K562 (cell line): ENCODE measurements around the gene CHTOP. TPM values are rescaled to one million over a fixed set of nuclear protein-coding genes. Genes with fewer than 3 reads are reported as not detected.
A peak's percentile ranks its signal among the peaks of the same experiment; 100 is the strongest.

Experiments used
- ADNP ChIP-seq: fragments of 200-800 bp; sonication (Bioruptor generic); IDR thresholded peaks from 2 replicates; pipeline ENCODE4 v1.6.1; 2016; ENCODE audit warnings: missing genetic modification characterization, missing compliant biosample characterization
- ARHGAP35 ChIP-seq: fragments of 450-650 bp; IDR thresholded peaks from 2 replicates; pipeline ENCODE4 v1.6.1; 2018; ENCODE audit not compliant: partially characterized antibody
- CREM ChIP-seq: IDR thresholded peaks from 2 replicates; pipeline ENCODE4 v1.6.1; 2014; ENCODE audit warnings: antibody characterized with exemption, low read depth
- CTBP1 ChIP-seq: fragments of 450-650 bp; IDR thresholded peaks from 2 replicates; pipeline ENCODE4 v1.6.1; 2016; ENCODE audit warnings: borderline replicate concordance
- HNRNPLL ChIP-seq: fragments of 200-400 bp; formaldehyde crosslinking; IDR thresholded peaks from 2 replicates; pipeline ENCODE4 v1.6.1; 2017; ENCODE audit warnings: low read length, low read depth, mild to moderate bottlenecking; ENCODE audit not compliant: poor library complexity, severe bottlenecking
- NBN ChIP-seq: fragments of 450-650 bp; IDR thresholded peaks from 2 replicates; pipeline ENCODE4 v1.6.1; 2016; ENCODE audit warnings: low read depth, mild to moderate bottlenecking
- PHF8 ChIP-seq: fragments of 200-600 bp; sonication (generic); IDR thresholded peaks from 2 replicates; pipeline ENCODE4 v1.6.1; 2012; ENCODE audit warnings: mixed run types, mild to moderate bottlenecking, inconsistent platforms, low read length, moderate library complexity, borderline replicate concordance
- SMAD1 ChIP-seq: fragments of 150-350 bp; IDR thresholded peaks from 2 replicates; pipeline ENCODE4 v1.6.1; 2014; ENCODE audit warnings: low read length, low read depth; ENCODE audit not compliant: partially characterized antibody
- SRSF3 ChIP-seq: fragments of 200-400 bp; formaldehyde crosslinking; IDR thresholded peaks from 2 replicates; pipeline ENCODE4 v1.6.1; 2016; ENCODE audit warnings: mild to moderate bottlenecking, low read length, moderate library complexity; ENCODE audit not compliant: insufficient read depth
- TBL1XR1 ChIP-seq, 2 experiments: IDR thresholded peaks; 2 replicates each; pipeline ENCODE4 v1.6.1; 2012; ENCODE audit warnings: improper control_type of control experiment in 2 of 2, low read length in 2 of 2, mild to moderate bottlenecking in 1 of 2
- TEAD1 ChIP-seq, 2 experiments: fragments of 450-650 bp in 1 of 2; sonication (generic) in 1 of 2; formaldehyde crosslinking; IDR thresholded peaks; 2 replicates each; pipeline versions ENCODE4 v1.4.0 to v1.8.0; 2020 to 2022; ENCODE audit warnings: mild to moderate bottlenecking in 2 of 2, missing genetic modification reagents in 1 of 2
- ZSCAN32 ChIP-seq: fragments of 450-650 bp; formaldehyde crosslinking; IDR thresholded peaks from 2 replicates; pipeline ENCODE4 v1.4.0; 2020; ENCODE audit warnings: mild to moderate bottlenecking, moderate library complexity
- polyA plus RNA-seq, 8 experiments: library from polyadenylated mRNA; depleted of rRNA in 4 of 8; stranded (reverse) in 5 of 8; unstranded in 3 of 8; fragments of >200 nt; fragmentation: Nextera tagmentation in 2 of 8; fragmentation: Illumina TruSeq in 1 of 8; extraction: Ambion mirVana in 2 of 8; extraction: Trizol in 1 of 8; gene quantifications; 2 replicates each; pipeline versions ENCODE4 v1.2.1 to v1.2.3, GENCODE V29; 2011 to 2014; ENCODE audit warnings: inconsistent platforms in 1 of 8, missing spikeins in 1 of 8
- total RNA-seq, 7 experiments: library from RNA; depleted of rRNA in 6 of 7; stranded (reverse); fragments of >200 nt in 6 of 7; fragmentation: Illumina TruSeq in 2 of 7; extraction: Trizol in 2 of 7; gene quantifications; 2 replicates each; pipeline versions ENCODE4 v1.2.1 to v1.2.3, GENCODE V29; 2011 to 2021; ENCODE audit warnings: low replicate concordance in 1 of 7
- TF ChIP-seq, protein P1 (sequence below): fragments of 450-650 bp; IDR thresholded peaks from 2 replicates; pipeline ENCODE4 v1.6.1; 2016; ENCODE audit warnings: mild to moderate bottlenecking, moderate library complexity
- TF ChIP-seq, protein P2 (sequence below), 2 experiments: fragments of 450-650 bp; conservative IDR thresholded peaks; 2 replicates each; pipeline ENCODE4 v1.6.1; 2017; ENCODE audit warnings: mild to moderate bottlenecking in 2 of 2, moderate library complexity in 2 of 2

The CHTOP gene
- total and polyA plus RNA-seq, 9 of the 15 experiments (the other 6 are each of a cell fraction or from before 2014, with no cell fraction given), result 10.2 to 91.8 (median 60.8) TPM

DNA sequence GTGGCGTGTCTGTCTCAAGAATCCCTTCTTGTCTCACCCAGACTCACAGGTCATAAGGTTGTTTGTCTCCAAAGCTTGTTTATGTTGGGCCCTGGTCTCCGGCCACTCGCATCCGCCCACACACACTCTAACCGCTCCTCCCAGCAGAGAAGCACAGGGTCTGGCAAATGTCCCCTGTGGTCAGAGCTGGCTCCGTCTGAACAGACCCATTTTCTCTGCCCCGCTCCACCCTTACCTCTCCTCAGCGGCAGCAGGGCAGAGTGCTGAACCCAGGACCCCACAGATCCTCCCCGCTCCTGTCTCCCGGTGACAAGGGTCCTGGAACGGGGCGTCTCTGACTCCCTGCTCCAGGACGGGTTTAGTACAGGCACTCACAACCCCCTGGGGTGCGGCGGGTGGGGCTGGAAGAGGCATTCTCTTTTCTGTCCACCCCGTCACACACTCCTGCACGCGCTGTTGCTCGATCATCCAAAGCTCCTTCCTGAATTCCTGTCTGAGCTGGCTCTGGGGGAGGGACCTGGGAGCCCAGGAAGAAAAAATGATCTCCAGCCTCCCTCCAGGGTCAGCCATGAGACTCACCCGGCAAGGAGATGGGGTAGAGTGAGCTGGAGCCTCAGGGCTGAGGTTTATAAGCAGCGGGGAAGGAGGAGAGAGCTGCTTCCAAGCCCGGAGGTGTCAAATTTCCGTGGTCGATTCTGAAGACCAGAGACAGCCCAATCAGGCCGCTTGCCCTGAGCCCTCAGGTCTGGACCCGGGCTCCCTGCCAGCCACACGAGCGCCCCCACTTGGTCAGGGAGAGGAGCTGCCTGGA lies 6.8 kb upstream of the CHTOP start, which contains the start of gene S100A13 (continued):
- TF ChIP-seq, protein P1, sequence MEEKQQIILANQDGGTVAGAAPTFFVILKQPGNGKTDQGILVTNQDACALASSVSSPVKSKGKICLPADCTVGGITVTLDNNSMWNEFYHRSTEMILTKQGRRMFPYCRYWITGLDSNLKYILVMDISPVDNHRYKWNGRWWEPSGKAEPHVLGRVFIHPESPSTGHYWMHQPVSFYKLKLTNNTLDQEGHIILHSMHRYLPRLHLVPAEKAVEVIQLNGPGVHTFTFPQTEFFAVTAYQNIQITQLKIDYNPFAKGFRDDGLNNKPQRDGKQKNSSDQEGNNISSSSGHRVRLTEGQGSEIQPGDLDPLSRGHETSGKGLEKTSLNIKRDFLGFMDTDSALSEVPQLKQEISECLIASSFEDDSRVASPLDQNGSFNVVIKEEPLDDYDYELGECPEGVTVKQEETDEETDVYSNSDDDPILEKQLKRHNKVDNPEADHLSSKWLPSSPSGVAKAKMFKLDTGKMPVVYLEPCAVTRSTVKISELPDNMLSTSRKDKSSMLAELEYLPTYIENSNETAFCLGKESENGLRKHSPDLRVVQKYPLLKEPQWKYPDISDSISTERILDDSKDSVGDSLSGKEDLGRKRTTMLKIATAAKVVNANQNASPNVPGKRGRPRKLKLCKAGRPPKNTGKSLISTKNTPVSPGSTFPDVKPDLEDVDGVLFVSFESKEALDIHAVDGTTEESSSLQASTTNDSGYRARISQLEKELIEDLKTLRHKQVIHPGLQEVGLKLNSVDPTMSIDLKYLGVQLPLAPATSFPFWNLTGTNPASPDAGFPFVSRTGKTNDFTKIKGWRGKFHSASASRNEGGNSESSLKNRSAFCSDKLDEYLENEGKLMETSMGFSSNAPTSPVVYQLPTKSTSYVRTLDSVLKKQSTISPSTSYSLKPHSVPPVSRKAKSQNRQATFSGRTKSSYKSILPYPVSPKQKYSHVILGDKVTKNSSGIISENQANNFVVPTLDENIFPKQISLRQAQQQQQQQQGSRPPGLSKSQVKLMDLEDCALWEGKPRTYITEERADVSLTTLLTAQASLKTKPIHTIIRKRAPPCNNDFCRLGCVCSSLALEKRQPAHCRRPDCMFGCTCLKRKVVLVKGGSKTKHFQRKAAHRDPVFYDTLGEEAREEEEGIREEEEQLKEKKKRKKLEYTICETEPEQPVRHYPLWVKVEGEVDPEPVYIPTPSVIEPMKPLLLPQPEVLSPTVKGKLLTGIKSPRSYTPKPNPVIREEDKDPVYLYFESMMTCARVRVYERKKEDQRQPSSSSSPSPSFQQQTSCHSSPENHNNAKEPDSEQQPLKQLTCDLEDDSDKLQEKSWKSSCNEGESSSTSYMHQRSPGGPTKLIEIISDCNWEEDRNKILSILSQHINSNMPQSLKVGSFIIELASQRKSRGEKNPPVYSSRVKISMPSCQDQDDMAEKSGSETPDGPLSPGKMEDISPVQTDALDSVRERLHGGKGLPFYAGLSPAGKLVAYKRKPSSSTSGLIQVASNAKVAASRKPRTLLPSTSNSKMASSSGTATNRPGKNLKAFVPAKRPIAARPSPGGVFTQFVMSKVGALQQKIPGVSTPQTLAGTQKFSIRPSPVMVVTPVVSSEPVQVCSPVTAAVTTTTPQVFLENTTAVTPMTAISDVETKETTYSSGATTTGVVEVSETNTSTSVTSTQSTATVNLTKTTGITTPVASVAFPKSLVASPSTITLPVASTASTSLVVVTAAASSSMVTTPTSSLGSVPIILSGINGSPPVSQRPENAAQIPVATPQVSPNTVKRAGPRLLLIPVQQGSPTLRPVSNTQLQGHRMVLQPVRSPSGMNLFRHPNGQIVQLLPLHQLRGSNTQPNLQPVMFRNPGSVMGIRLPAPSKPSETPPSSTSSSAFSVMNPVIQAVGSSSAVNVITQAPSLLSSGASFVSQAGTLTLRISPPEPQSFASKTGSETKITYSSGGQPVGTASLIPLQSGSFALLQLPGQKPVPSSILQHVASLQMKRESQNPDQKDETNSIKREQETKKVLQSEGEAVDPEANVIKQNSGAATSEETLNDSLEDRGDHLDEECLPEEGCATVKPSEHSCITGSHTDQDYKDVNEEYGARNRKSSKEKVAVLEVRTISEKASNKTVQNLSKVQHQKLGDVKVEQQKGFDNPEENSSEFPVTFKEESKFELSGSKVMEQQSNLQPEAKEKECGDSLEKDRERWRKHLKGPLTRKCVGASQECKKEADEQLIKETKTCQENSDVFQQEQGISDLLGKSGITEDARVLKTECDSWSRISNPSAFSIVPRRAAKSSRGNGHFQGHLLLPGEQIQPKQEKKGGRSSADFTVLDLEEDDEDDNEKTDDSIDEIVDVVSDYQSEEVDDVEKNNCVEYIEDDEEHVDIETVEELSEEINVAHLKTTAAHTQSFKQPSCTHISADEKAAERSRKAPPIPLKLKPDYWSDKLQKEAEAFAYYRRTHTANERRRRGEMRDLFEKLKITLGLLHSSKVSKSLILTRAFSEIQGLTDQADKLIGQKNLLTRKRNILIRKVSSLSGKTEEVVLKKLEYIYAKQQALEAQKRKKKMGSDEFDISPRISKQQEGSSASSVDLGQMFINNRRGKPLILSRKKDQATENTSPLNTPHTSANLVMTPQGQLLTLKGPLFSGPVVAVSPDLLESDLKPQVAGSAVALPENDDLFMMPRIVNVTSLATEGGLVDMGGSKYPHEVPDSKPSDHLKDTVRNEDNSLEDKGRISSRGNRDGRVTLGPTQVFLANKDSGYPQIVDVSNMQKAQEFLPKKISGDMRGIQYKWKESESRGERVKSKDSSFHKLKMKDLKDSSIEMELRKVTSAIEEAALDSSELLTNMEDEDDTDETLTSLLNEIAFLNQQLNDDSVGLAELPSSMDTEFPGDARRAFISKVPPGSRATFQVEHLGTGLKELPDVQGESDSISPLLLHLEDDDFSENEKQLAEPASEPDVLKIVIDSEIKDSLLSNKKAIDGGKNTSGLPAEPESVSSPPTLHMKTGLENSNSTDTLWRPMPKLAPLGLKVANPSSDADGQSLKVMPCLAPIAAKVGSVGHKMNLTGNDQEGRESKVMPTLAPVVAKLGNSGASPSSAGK, result peak; percentile 66
- TF ChIP-seq HNRNPLL (peak; percentile 19), NBN (peak; percentile 83; the same call in 1 of the 2 replicates), ADNP (tag) (no peak), ARHGAP35 (no peak), SRSF3 (no peak), SMAD1 (peak; percentile 16), CTBP1 (peak; percentile 59; the same call in 1 of the 2 replicates), TEAD1 (CRISPR knock-in tag; IDR thresholded peaks at IDR 0.05) (peak in 1 of 2 experiments; percentile 74; a peak in 1 of 4 replicates), CREM (peak; percentile 11; the same call in 1 of the 2 replicates), PHF8 (peak; percentile 81), TBL1XR1 (IDR thresholded peaks at IDR 0.05; ENCODE audit: low read length in 2 of 2) (no peak; a peak in 2 of 4 replicates), ZSCAN32 (CRISPR knock-in tag) (0 out of 2 replicates have a peak, but pooled peaks have one; percentile 46)
- TF ChIP-seq, protein P2, sequence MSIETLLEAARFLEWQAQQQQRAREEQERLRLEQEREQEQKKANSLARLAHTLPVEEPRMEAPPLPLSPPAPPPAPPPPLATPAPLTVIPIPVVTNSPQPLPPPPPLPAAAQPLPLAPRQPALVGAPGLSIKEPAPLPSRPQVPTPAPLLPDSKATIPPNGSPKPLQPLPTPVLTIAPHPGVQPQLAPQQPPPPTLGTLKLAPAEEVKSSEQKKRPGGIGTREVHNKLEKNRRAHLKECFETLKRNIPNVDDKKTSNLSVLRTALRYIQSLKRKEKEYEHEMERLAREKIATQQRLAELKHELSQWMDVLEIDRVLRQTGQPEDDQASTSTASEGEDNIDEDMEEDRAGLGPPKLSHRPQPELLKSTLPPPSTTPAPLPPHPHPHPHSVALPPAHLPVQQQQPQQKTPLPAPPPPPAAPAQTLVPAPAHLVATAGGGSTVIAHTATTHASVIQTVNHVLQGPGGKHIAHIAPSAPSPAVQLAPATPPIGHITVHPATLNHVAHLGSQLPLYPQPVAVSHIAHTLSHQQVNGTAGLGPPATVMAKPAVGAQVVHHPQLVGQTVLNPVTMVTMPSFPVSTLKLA (conservative IDR thresholded peaks at IDR 0.05), result peak; percentile 67 to 75; a peak in 3 of 4 replicates
